K562 (cell line): ENCODE measurements around the gene RASGEF1C. TPM values are rescaled to one million over a fixed set of nuclear protein-coding genes. Genes with fewer than 3 reads are reported as not detected.

Experiments
- ARID3A ChIP-seq: IDR thresholded peaks from 2 replicates; pipeline ENCODE4 v1.6.1; 2012; ENCODE audit warnings: low read depth, low read length, improper control_type of control experiment, borderline replicate concordance
- CBX8 ChIP-seq: fragments of 200-600 bp; sonication (generic); IDR thresholded peaks from 2 replicates; pipeline ENCODE4 v1.6.1; 2012; ENCODE audit warnings: borderline replicate concordance, mixed run types, low read depth, mild to moderate bottlenecking, moderate library complexity, mixed read lengths, low read length, control low read depth, inconsistent platforms; ENCODE audit not compliant: poor library complexity, severe bottlenecking; ENCODE audit errors: extremely low read depth
- DPF2 ChIP-seq: fragments of 450-650 bp; IDR thresholded peaks from 2 replicates; pipeline ENCODE4 v1.6.1; 2016
- JUN ChIP-seq, 2 experiments: sonication (generic) in 1 of 2; formaldehyde crosslinking in 1 of 2; IDR thresholded peaks; 2 replicates each; pipeline versions ENCODE4 v1.6.1 to v1.8.0; 2012 to 2022; ENCODE audit warnings: borderline replicate concordance in 2 of 2, mild to moderate bottlenecking in 2 of 2, improper control_type of control experiment in 1 of 2, low read depth in 1 of 2, low read length in 1 of 2, missing genetic modification reagents in 1 of 2
- KAT2B ChIP-seq: IDR thresholded peaks from one replicate; pipeline ENCODE4 v1.6.1; 2012; ENCODE audit warnings: low read depth, mild to moderate bottlenecking, control low read depth, inconsistent platforms, low read length, moderate library complexity
- KAT7 ChIP-seq: sonication (generic); formaldehyde crosslinking; IDR thresholded peaks from 2 replicates; pipeline ENCODE4 v1.8.0; 2022; ENCODE audit warnings: missing genetic modification reagents, mild to moderate bottlenecking, borderline replicate concordance
- PREB ChIP-seq: sonication (generic); formaldehyde crosslinking; IDR thresholded peaks from 2 replicates; pipeline ENCODE4 v1.8.1; 2023; ENCODE audit warnings: mild to moderate bottlenecking, missing genetic modification reagents
- SP2 ChIP-seq: IDR thresholded peaks from 2 replicates; pipeline ENCODE4 v1.6.1; 2011; ENCODE audit warnings: mild to moderate bottlenecking, low read depth, low read length, moderate library complexity; ENCODE audit not compliant: poor library complexity, severe bottlenecking; ENCODE audit errors: extremely low read depth
- STAT5B ChIP-seq: fragments of 250-450 bp; sonication (Bioruptor Pico); IDR thresholded peaks from 2 replicates; pipeline ENCODE4 v1.8.0; 2021; ENCODE audit warnings: mild to moderate bottlenecking, inconsistent platforms
- SUPT5H ChIP-seq: fragments of 450-650 bp; IDR thresholded peaks from 2 replicates; pipeline ENCODE4 v1.6.1; 2016
- UBTF ChIP-seq, 2 experiments: IDR thresholded peaks; 2 replicates each; pipeline ENCODE4 v1.6.1; 2012; ENCODE audit warnings: improper control_type of control experiment in 2 of 2, low read depth in 2 of 2, low read length in 2 of 2, borderline replicate concordance in 1 of 2
- ZNF224 ChIP-seq: sonication (generic); formaldehyde crosslinking; IDR thresholded peaks from 2 replicates; pipeline ENCODE4 v1.8.0; 2022; ENCODE audit warnings: mild to moderate bottlenecking, missing genetic modification reagents
- ZNF282 ChIP-seq: sonication (generic); formaldehyde crosslinking; IDR thresholded peaks from 2 replicates; pipeline ENCODE4 v1.8.1; 2023; ENCODE audit warnings: missing genetic modification reagents
- ZNF586 ChIP-seq: fragments of 450-650 bp; formaldehyde crosslinking; conservative IDR thresholded peaks from 2 replicates; pipeline ENCODE4 v1.4.0; 2020; ENCODE audit warnings: mild to moderate bottlenecking, moderate library complexity
- ZNF830 ChIP-seq: fragments of 250-450 bp; sonication (Bioruptor Pico); IDR thresholded peaks from 2 replicates; pipeline ENCODE4 v1.5.0; 2021; ENCODE audit warnings: mild to moderate bottlenecking
- polyA plus RNA-seq, 8 experiments: library from polyadenylated mRNA; depleted of rRNA in 4 of 8; stranded (reverse) in 5 of 8; unstranded in 3 of 8; fragments of >200 nt; fragmentation: Nextera tagmentation in 2 of 8; fragmentation: Illumina TruSeq in 1 of 8; extraction: Ambion mirVana in 2 of 8; extraction: Trizol in 1 of 8; gene quantifications; 2 replicates each; pipeline versions ENCODE4 v1.2.1 to v1.2.3, GENCODE V29; 2011 to 2014; ENCODE audit warnings: inconsistent platforms in 1 of 8, missing spikeins in 1 of 8
- total RNA-seq, 7 experiments: library from RNA; depleted of rRNA in 6 of 7; stranded (reverse); fragments of >200 nt in 6 of 7; fragmentation: Illumina TruSeq in 2 of 7; extraction: Trizol in 2 of 7; gene quantifications; 2 replicates each; pipeline versions ENCODE4 v1.2.1 to v1.2.3, GENCODE V29; 2011 to 2021; ENCODE audit warnings: low replicate concordance in 1 of 7
- TF ChIP-seq, protein P1 (sequence below): IDR thresholded peaks from 3 replicates; pipeline ENCODE4 v1.6.1; 2011; ENCODE audit warnings: borderline replicate concordance, mild to moderate bottlenecking, moderate library complexity; ENCODE audit not compliant: insufficient read length; ENCODE audit errors: extremely low read depth

The RASGEF1C gene
- total and polyA plus RNA-seq, 9 of the 15 experiments (the other 6 are each of a cell fraction or from before 2014, with no cell fraction given) = 0.04 to 1.1 (median 0.21) TPM; not detected in 4

- TF ChIP-seq, protein P1, sequence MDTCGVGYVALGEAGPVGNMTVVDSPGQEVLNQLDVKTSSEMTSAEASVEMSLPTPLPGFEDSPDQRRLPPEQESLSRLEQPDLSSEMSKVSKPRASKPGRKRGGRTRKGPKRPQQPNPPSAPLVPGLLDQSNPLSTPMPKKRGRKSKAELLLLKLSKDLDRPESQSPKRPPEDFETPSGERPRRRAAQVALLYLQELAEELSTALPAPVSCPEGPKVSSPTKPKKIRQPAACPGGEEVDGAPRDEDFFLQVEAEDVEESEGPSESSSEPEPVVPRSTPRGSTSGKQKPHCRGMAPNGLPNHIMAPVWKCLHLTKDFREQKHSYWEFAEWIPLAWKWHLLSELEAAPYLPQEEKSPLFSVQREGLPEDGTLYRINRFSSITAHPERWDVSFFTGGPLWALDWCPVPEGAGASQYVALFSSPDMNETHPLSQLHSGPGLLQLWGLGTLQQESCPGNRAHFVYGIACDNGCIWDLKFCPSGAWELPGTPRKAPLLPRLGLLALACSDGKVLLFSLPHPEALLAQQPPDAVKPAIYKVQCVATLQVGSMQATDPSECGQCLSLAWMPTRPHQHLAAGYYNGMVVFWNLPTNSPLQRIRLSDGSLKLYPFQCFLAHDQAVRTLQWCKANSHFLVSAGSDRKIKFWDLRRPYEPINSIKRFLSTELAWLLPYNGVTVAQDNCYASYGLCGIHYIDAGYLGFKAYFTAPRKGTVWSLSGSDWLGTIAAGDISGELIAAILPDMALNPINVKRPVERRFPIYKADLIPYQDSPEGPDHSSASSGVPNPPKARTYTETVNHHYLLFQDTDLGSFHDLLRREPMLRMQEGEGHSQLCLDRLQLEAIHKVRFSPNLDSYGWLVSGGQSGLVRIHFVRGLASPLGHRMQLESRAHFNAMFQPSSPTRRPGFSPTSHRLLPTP = no peak
- TF ChIP-seq UBTF (IDR thresholded peaks at IDR 0.05; ENCODE audit: borderline replicate concordance in 1 of 2, low read depth in 2 of 2, low read length in 2 of 2) (peak in 1 of 2 experiments; percentile 77; a peak in 1 of 4 replicates), DPF2 (no peak), ARID3A (no peak), ZNF586 (CRISPR knock-in tag) (no peak), SP2 (no peak), CBX8 (no peak), ZNF224 (no peak), ZNF830 (no peak), KAT2B (no peak), ZNF282 (CRISPR knock-in tag) (peak; percentile 41; the same call in 1 of the 2 replicates), SUPT5H (no peak), JUN (IDR thresholded peaks at IDR 0.05; ENCODE audit: borderline replicate concordance, low read depth, low read length) (no peak), JUN (CRISPR knock-in tag; IDR thresholded peaks at IDR 0.05; ENCODE audit: borderline replicate concordance) (0 out of 2 replicates have a peak, but pooled peaks have one; percentile 17), KAT7 (CRISPR knock-in tag) (no peak), PREB (CRISPR knock-in tag) (0 out of 2 replicates have a peak, but pooled peaks have one; percentile 63), STAT5B (CRISPR knock-in tag) (no peak)
Observed at GRCh38 chr5:180070756-180071530, 138.1 kb downstream of the RASGEF1C start (continued).
